Neuronal stem cell (in vitro differentiated cells): ENCODE results near the gene PCDHB10.
"Not testable (repeated sequence)": the region's sequence is repeated elsewhere in the genome, so short reads cannot be mapped to it uniquely, and the experiment has no call there.

Experiments used
- DNase-seq: peaks from one replicate; pipeline ENCODE4 v3.0.0-alpha.2; 2013; ENCODE audit warnings: low spot score
- H2AFZ ChIP-seq: one replicate; pipeline ENCODE4 v1.6.1; 2013; ENCODE audit warnings: mild to moderate bottlenecking, low read length, inconsistent platforms
- H2AK5ac ChIP-seq: 2 replicates; pipeline ENCODE4 v1.6.1; 2013; ENCODE audit warnings: low read depth, mild to moderate bottlenecking, inconsistent platforms, low read length, moderate library complexity, mixed read lengths
- H2BK120ac ChIP-seq: 2 replicates; pipeline ENCODE4 v1.6.1; 2013; ENCODE audit warnings: low read depth, mild to moderate bottlenecking, inconsistent platforms, low read length, moderate library complexity, mixed read lengths
- H2BK12ac ChIP-seq: one replicate; pipeline ENCODE4 v1.6.1; 2013; ENCODE audit warnings: low read length, inconsistent platforms
- H2BK15ac ChIP-seq: 2 replicates; pipeline ENCODE4 v1.6.1; 2013; ENCODE audit warnings: mild to moderate bottlenecking, low read length, inconsistent platforms, mixed read lengths
- H2BK5ac ChIP-seq: one replicate; pipeline ENCODE4 v1.6.1; 2013; ENCODE audit warnings: inconsistent platforms, mild to moderate bottlenecking, low read length, moderate library complexity
- H3K14ac ChIP-seq: one replicate; pipeline ENCODE4 v1.6.1; 2013; ENCODE audit warnings: low read length, inconsistent platforms
- H3K18ac ChIP-seq: 2 replicates; pipeline ENCODE4 v1.6.1; 2013; ENCODE audit warnings: low read length, inconsistent platforms
- H3K23ac ChIP-seq: 2 replicates; pipeline ENCODE4 v1.6.1; 2013; ENCODE audit warnings: low read depth, mild to moderate bottlenecking, mixed read lengths, low read length, inconsistent platforms; ENCODE audit not compliant: poor library complexity
- H3K27ac ChIP-seq: replicated peaks from 3 replicates; pipeline ENCODE4 v1.5.1; 2013; ENCODE audit warnings: low read length, inconsistent platforms
- H3K27me3 ChIP-seq, 3 experiments: 2 replicates each; pipeline ENCODE4 v1.6.1; 2013; ENCODE audit warnings: low read length in 3 of 3, mild to moderate bottlenecking in 2 of 3, inconsistent platforms in 1 of 3, low read depth in 1 of 3, mixed read lengths in 1 of 3, moderate library complexity in 1 of 3; ENCODE audit not compliant: control insufficient read depth in 3 of 3, insufficient read depth in 3 of 3
- H3K36me3 ChIP-seq, 2 donors: replicated peaks in 1 of 2; 2 replicates each; pipeline ENCODE4 v1.6.1; 2013; ENCODE audit warnings: low read length in 2 of 2; ENCODE audit not compliant: control insufficient read depth in 2 of 2, insufficient read depth in 2 of 2
- H3K4ac ChIP-seq: 2 replicates; pipeline ENCODE4 v1.6.1; 2013; ENCODE audit warnings: inconsistent platforms, mild to moderate bottlenecking, low read length, moderate library complexity
- H3K4me1 ChIP-seq, 2 donors: 1 replicate in 1 of 2; 2 replicates in 1 of 2; pipeline ENCODE4 v1.6.1; 2013; ENCODE audit warnings: low read length in 2 of 2, low read depth in 1 of 2; ENCODE audit not compliant: control insufficient read depth in 2 of 2, insufficient read depth in 1 of 2
- H3K4me2 ChIP-seq: one replicate; pipeline ENCODE4 v1.6.1; 2013; ENCODE audit warnings: mild to moderate bottlenecking, low read length, inconsistent platforms; ENCODE audit not compliant: insufficient read depth, poor library complexity, severe bottlenecking
- H3K4me3 ChIP-seq, 2 donors: 2 replicates each; pipeline ENCODE4 v1.5.1; 2013; ENCODE audit warnings: low read length in 2 of 2, mild to moderate bottlenecking in 2 of 2, inconsistent platforms in 1 of 2, moderate library complexity in 1 of 2
- H3K79me1 ChIP-seq: one replicate; pipeline ENCODE4 v1.6.1; 2013; ENCODE audit warnings: low read depth, mild to moderate bottlenecking, inconsistent platforms, low read length, moderate library complexity
- H3K9ac ChIP-seq: one replicate; pipeline ENCODE4 v1.6.1; 2013; ENCODE audit warnings: mild to moderate bottlenecking, low read depth, low read length, inconsistent platforms; ENCODE audit not compliant: poor library complexity
- H3K9me3 ChIP-seq, 2 donors: replicated peaks in 1 of 2; 2 replicates each; pipeline versions ENCODE3 to v1.6.1; 2013; ENCODE audit warnings: low read length in 2 of 2, mild to moderate bottlenecking in 2 of 2, inconsistent platforms in 1 of 2, low read depth in 1 of 2, mixed read lengths in 1 of 2, moderate library complexity in 1 of 2; ENCODE audit not compliant: control insufficient read depth in 2 of 2, insufficient read depth in 1 of 2
- H4K8ac ChIP-seq: one replicate; pipeline ENCODE4 v1.6.1; 2013; ENCODE audit warnings: low read depth, mild to moderate bottlenecking, inconsistent platforms, low read length, moderate library complexity
- H4K91ac ChIP-seq: one replicate; pipeline ENCODE4 v1.6.1; 2013; ENCODE audit warnings: low read length, low read depth, mild to moderate bottlenecking, inconsistent platforms; ENCODE audit not compliant: poor library complexity
- WGBS, 2 donors: extraction: QIAGEN DNeasy Blood & Tissue Kit; methylation state at CpG; one replicate each; pipeline ENCODE4 v1.1.7; 2013; ENCODE audit warnings: missing lambda C conversion rate in 2 of 2, mixed read lengths in 1 of 2; ENCODE audit not compliant: insufficient read length in 2 of 2, insufficient replicate concordance in 1 of 2; ENCODE audit errors: extremely low coverage in 2 of 2; 5-methylcytosine and 5-hydroxymethylcytosine counted together

Gene PCDHB10

GRCh38 chr5:141216035-141216434, 23.9 kb downstream of the PCDHB10 start:
- H3K27me3 ChIP-seq, H4K91ac ChIP-seq, H3K4me2 ChIP-seq, H3K27ac ChIP-seq, H2AFZ ChIP-seq, H3K4me3 ChIP-seq, H3K9ac ChIP-seq, H3K4me1 ChIP-seq, H3K14ac ChIP-seq, H2BK120ac ChIP-seq, H3K18ac ChIP-seq, H3K79me1 ChIP-seq, H3K23ac ChIP-seq, H2BK5ac ChIP-seq, H2AK5ac ChIP-seq, DNase-seq, H3K4ac ChIP-seq, H2BK15ac ChIP-seq, H4K8ac ChIP-seq, H2BK12ac ChIP-seq, H3K36me3 ChIP-seq: not testable (repeated sequence)
- peaks cover 2 to 18% of the 10 kb centered on the region in 2 donors for H3K9me3 ChIP-seq
- no CpG with 5 or more reads among the region's 26 CpGs for WGBS, 2 donors

GRCh38 chr5:141223112-141223783, 31.1 kb downstream of the PCDHB10 start, which contains the start of gene PCDHB14:
PCDHB14 (plus strand) TSS chr5:141223343; CDS start chr5:141223506, 163 bp downstream.
- no peak within 1 kb of the TSS for H3K4ac ChIP-seq
- H3K18ac ChIP-seq: no peak within 1 kb of the TSS
- H2BK120ac ChIP-seq: no peak within 1 kb of the TSS
- H3K9ac ChIP-seq: no peak within 1 kb of the TSS
- no peak within 1 kb of the TSS for H3K23ac ChIP-seq
- no peaks in the 10 kb centered on the region for H3K36me3 ChIP-seq
- H3K4me3 ChIP-seq: peak within 1 kb of the TSS in 1 of 2 donors; percentile 17
- H4K91ac ChIP-seq: no peak within 1 kb of the TSS
- peak; percentile 43 for DNase-seq
- no peak within 1 kb of the TSS for H3K14ac ChIP-seq
- H3K9me3 ChIP-seq: peaks cover 7 to 28% of the 10 kb centered on the region in 2 donors
- peak within 1 kb of the TSS; percentile 71 for H2AFZ ChIP-seq
- no peak within 1 kb of the TSS for H2AK5ac ChIP-seq
- no peak within 1 kb of the TSS for H2BK12ac ChIP-seq
- H3K27me3 ChIP-seq: no peaks in the 10 kb centered on the region
- no CpG with 5 or more reads among the region's 15 CpGs for WGBS, 2 donors
- H3K27ac ChIP-seq: peak within 1 kb of the TSS; percentile 40
- no peak within 1 kb of the TSS for H4K8ac ChIP-seq
- H3K79me1 ChIP-seq: no peaks in the 10 kb centered on the region
- no peaks in the 10 kb centered on the region for H3K4me1 ChIP-seq
- H2BK15ac ChIP-seq: no peak within 1 kb of the TSS
- no peak within 1 kb of the TSS for H2BK5ac ChIP-seq
- no peak within 1 kb of the TSS for H3K4me2 ChIP-seq

GRCh38 chr5:141224844-141225243, 32.7 kb downstream of the PCDHB10 start:
- H3K14ac ChIP-seq, H3K27me3 ChIP-seq, H3K36me3 ChIP-seq, H3K18ac ChIP-seq, H3K27ac ChIP-seq, H2BK12ac ChIP-seq, H2BK5ac ChIP-seq, H2BK15ac ChIP-seq, H3K4me1 ChIP-seq, H3K23ac ChIP-seq, H3K4me3 ChIP-seq, H2AFZ ChIP-seq, H3K79me1 ChIP-seq, DNase-seq, H3K9ac ChIP-seq, H2AK5ac ChIP-seq, H2BK120ac ChIP-seq, H4K91ac ChIP-seq, H3K4me2 ChIP-seq, H4K8ac ChIP-seq, H3K4ac ChIP-seq: not testable (repeated sequence)
- peaks cover 7 to 21% of the 10 kb centered on the region in 2 donors for H3K9me3 ChIP-seq
- WGBS, 2 donors: no CpG with 5 or more reads among the region's 40 CpGs

- not testable (repeated sequence) for H2BK5ac ChIP-seq, H3K9ac ChIP-seq, H2BK12ac ChIP-seq, H3K23ac ChIP-seq, H2BK15ac ChIP-seq, H3K4me3 ChIP-seq, H3K27ac ChIP-seq, H4K91ac ChIP-seq, H3K79me1 ChIP-seq, DNase-seq, H4K8ac ChIP-seq, H2AK5ac ChIP-seq, H3K4me1 ChIP-seq, H3K4ac ChIP-seq, H2BK120ac ChIP-seq, H3K36me3 ChIP-seq, H2AFZ ChIP-seq, H3K4me2 ChIP-seq, H3K14ac ChIP-seq, H3K18ac ChIP-seq, H3K27me3 ChIP-seq
- H3K9me3 ChIP-seq: peaks cover 7 to 21% of the 10 kb centered on the region in 2 donors
- WGBS, 2 donors: no CpG with 5 or more reads among the region's 30 CpGs
These were observed 33.3 kb downstream of the PCDHB10 start for GRCh38 chr5:141225421-141225820.
